H1 (cell line): ENCODE data around the gene HOTAIR. TPM values are rescaled to one million over a fixed set of nuclear protein-coding genes. Genes with fewer than 3 reads are reported as not detected.
A peak's percentile ranks its signal among the peaks of the same experiment; 100 is the strongest.

Experiments used
- CTCF ChIA-PET: fragments of 300-600 bp; sonication (Branson Sonifier 250); formaldehyde crosslinking; loops from one replicate; lab custom pipeline; 2021; ENCODE audit not compliant: partially characterized antibody; lab: Charles Lee
- POLR2A ChIA-PET: fragments of 300-600 bp; sonication (Branson Sonifier 250); formaldehyde crosslinking; loops from one replicate; lab custom pipeline; 2021; ENCODE audit warnings: inconsistent platforms; ENCODE audit not compliant: partially characterized antibody; lab: Charles Lee
- DNase-seq, 2 experiments: peaks; one replicate each; pipeline versions ENCODE4 v3.0.0 to v3.0.0-alpha.2; 2010 to 2022; ENCODE audit warnings: low spot score in 2 of 2, low read depth in 1 of 2, mixed read lengths in 1 of 2
- FAIRE-seq: peaks from 2 replicates; lab custom pipeline; 2011; peaks lifted over from hg19 to GRCh38; lab: Jason Lieb, UNC
- H2AFZ ChIP-seq: 2 replicates; pipeline ENCODE4 v1.8.1; 2012; ENCODE audit warnings: low read length, inconsistent platforms
- H2AK5ac ChIP-seq: 2 replicates; pipeline ENCODE4 v1.6.1; 2013; ENCODE audit warnings: low read depth, low read length
- H2BK120ac ChIP-seq: replicated peaks from 2 replicates; pipeline ENCODE3; 2013; ENCODE audit warnings: low read depth, low read length, inconsistent platforms
- H2BK12ac ChIP-seq: 2 replicates; pipeline ENCODE4 v1.6.1; 2013; ENCODE audit warnings: low read depth, low read length
- H2BK15ac ChIP-seq: 2 replicates; pipeline ENCODE4 v1.6.1; 2013; ENCODE audit warnings: low read length
- H2BK20ac ChIP-seq: 2 replicates; pipeline ENCODE4 v1.6.1; 2013; ENCODE audit warnings: low read length
- H2BK5ac ChIP-seq: 2 replicates; pipeline ENCODE4 v1.6.1; 2013; ENCODE audit warnings: low read depth, low read length
- H3K14ac ChIP-seq: 2 replicates; pipeline ENCODE4 v1.6.1; 2013; ENCODE audit warnings: inconsistent platforms; ENCODE audit not compliant: insufficient read length
- H3K18ac ChIP-seq: 2 replicates; pipeline ENCODE4 v1.6.1; 2013; ENCODE audit warnings: low read length; ENCODE audit errors: extremely low read depth
- H3K23ac ChIP-seq: 2 replicates; pipeline ENCODE4 v1.6.1; 2013; ENCODE audit warnings: inconsistent platforms; ENCODE audit not compliant: insufficient read length
- H3K23me2 ChIP-seq: 2 replicates; pipeline ENCODE4 v1.6.1; 2013; ENCODE audit warnings: low read depth, low read length
- H3K27ac ChIP-seq: 2 replicates; pipeline ENCODE4 v1.6.1; 2011; ENCODE audit warnings: low read depth, low read length, inconsistent platforms
- H3K27me3 ChIP-seq, 4 experiments: replicated peaks in 1 of 4; 1 replicate in 1 of 4; 2 replicates in 3 of 4; pipeline versions ENCODE4 v1.6.1 to v1.8.1; 2011 to 2013; ENCODE audit warnings: low read length in 3 of 4, mild to moderate bottlenecking in 3 of 4, inconsistent platforms in 2 of 4, mixed read lengths in 2 of 4, moderate library complexity in 1 of 4; ENCODE audit not compliant: control insufficient read depth in 3 of 4, insufficient read depth in 3 of 4; ENCODE audit errors: extremely low read depth in 1 of 4
- H3K36me3 ChIP-seq, 4 experiments: 2 replicates each; pipeline versions ENCODE4 v1.6.1 to v1.8.1; 2011 to 2013; ENCODE audit warnings: mild to moderate bottlenecking in 4 of 4, low read length in 3 of 4, moderate library complexity in 2 of 4, control low read depth in 1 of 4, inconsistent platforms in 1 of 4; ENCODE audit not compliant: insufficient read depth in 4 of 4, control insufficient read depth in 2 of 4
- H3K4ac ChIP-seq: replicated peaks from 2 replicates; pipeline ENCODE3; 2013; ENCODE audit warnings: low read length, low read depth, mixed read lengths, inconsistent platforms; ENCODE audit not compliant: insufficient read length
- H3K4me1 ChIP-seq, 4 experiments: replicated peaks in 1 of 4; 1 replicate in 1 of 4; 2 replicates in 3 of 4; pipeline versions ENCODE4 v1.6.1 to v1.8.1; 2011 to 2013; ENCODE audit warnings: low read length in 3 of 4, inconsistent platforms in 2 of 4, mixed read lengths in 1 of 4; ENCODE audit not compliant: insufficient read depth in 4 of 4, control insufficient read depth in 3 of 4
- H3K4me2 ChIP-seq, 2 experiments: 2 replicates each; pipeline versions ENCODE4 v1.6.1 to v1.8.1; 2011 to 2013; ENCODE audit warnings: low read depth in 2 of 2, low read length in 2 of 2, control low read depth in 1 of 2, inconsistent platforms in 1 of 2, mild to moderate bottlenecking in 1 of 2; ENCODE audit not compliant: insufficient read depth in 1 of 2
- H3K4me3 ChIP-seq, 4 experiments: fragments of 200-600, 300-600 bp in 1 of 4; sonication (generic), shearing (Covaris generic), sonication (Bioruptor Twin) in 1 of 4; 2 replicates each; pipeline versions ENCODE4 v1.5.1 to v1.8.1; 2011 to 2016; ENCODE audit warnings: low read length in 4 of 4, low read depth in 3 of 4, control low read depth in 2 of 4, inconsistent platforms in 2 of 4, mild to moderate bottlenecking in 2 of 4, mixed read lengths in 1 of 4, moderate library complexity in 1 of 4; ENCODE audit not compliant: insufficient read depth in 2 of 4; ENCODE audit errors: extremely low read depth in 1 of 4
- H3K56ac ChIP-seq: replicated peaks from 2 replicates; pipeline ENCODE3; 2013; ENCODE audit warnings: low read depth, mild to moderate bottlenecking, mixed read lengths, low read length, inconsistent platforms; ENCODE audit not compliant: insufficient read length
- H3K79me1 ChIP-seq: 2 replicates; pipeline ENCODE4 v1.6.1; 2013; ENCODE audit warnings: low read depth, low read length, control low read depth
- H3K79me2 ChIP-seq, 2 experiments: 2 replicates each; pipeline versions ENCODE4 v1.6.1 to v1.8.1; 2012 to 2013; ENCODE audit warnings: low read length in 2 of 2, mild to moderate bottlenecking in 2 of 2, inconsistent platforms in 1 of 2; ENCODE audit not compliant: insufficient read depth in 2 of 2, control insufficient read depth in 1 of 2
- H3K9ac ChIP-seq, 4 experiments: replicated peaks in 1 of 4; 1 replicate in 1 of 4; 2 replicates in 3 of 4; pipeline versions ENCODE4 v1.6.1 to v1.8.1; 2011 to 2013; ENCODE audit warnings: low read depth in 3 of 4, low read length in 3 of 4, control low read depth in 2 of 4, mild to moderate bottlenecking in 2 of 4, moderate library complexity in 2 of 4, inconsistent platforms in 1 of 4; ENCODE audit errors: extremely low read depth in 1 of 4
- H3K9me3 ChIP-seq, 2 experiments: 2 replicates each; pipeline versions ENCODE4 v1.6.1 to v1.8.1; 2012 to 2013; ENCODE audit warnings: mild to moderate bottlenecking in 2 of 2, moderate library complexity in 2 of 2, control low read depth in 1 of 2, inconsistent platforms in 1 of 2, low read depth in 1 of 2, low read length in 1 of 2, mixed read lengths in 1 of 2; ENCODE audit not compliant: insufficient read depth in 2 of 2
- H4K20me1 ChIP-seq, 2 experiments: replicated peaks in 1 of 2; 2 replicates each; pipeline versions ENCODE3 to v1.8.1; 2011 to 2013; ENCODE audit warnings: inconsistent platforms in 2 of 2, low read length in 2 of 2, mild to moderate bottlenecking in 1 of 2; ENCODE audit not compliant: insufficient read depth in 2 of 2, control insufficient read depth in 1 of 2
- H4K5ac ChIP-seq: 2 replicates; pipeline ENCODE4 v1.6.1; 2013; ENCODE audit warnings: low read length, low read depth, mixed read lengths, inconsistent platforms; ENCODE audit not compliant: insufficient read length
- H4K8ac ChIP-seq: 2 replicates; pipeline ENCODE4 v1.8.0; 2013; ENCODE audit warnings: mild to moderate bottlenecking, moderate library complexity, low read length, inconsistent platforms; ENCODE audit not compliant: insufficient read depth; ENCODE audit errors: extremely low read depth
- H4K91ac ChIP-seq: replicated peaks from 2 replicates; pipeline ENCODE3; 2013; ENCODE audit warnings: low read length, mixed read lengths, inconsistent platforms; ENCODE audit not compliant: insufficient read length
- EZH2 ChIP-seq: fragments of 200-600 bp; sonication (generic); IDR thresholded peaks from 2 replicates; pipeline ENCODE4 v1.7.1; 2012; ENCODE audit warnings: low read depth, mild to moderate bottlenecking, moderate library complexity, low read length, inconsistent platforms; ENCODE audit not compliant: severe bottlenecking
- SUZ12 ChIP-seq: fragments of 200-600 bp; sonication (generic); IDR thresholded peaks from 2 replicates; pipeline ENCODE4 v1.6.1; 2012; ENCODE audit warnings: mild to moderate bottlenecking, inconsistent platforms, low read length, moderate library complexity, mixed read lengths
- TAF7 ChIP-seq: optimal IDR thresholded peaks from 2 replicates; pipeline ENCODE3; 2011; ENCODE audit warnings: low read depth, mild to moderate bottlenecking, inconsistent platforms, low read length, moderate library complexity, borderline replicate concordance
- WGBS, 2 experiments: shearing (Covaris generic) in 1 of 2; methylation state at CpG; one replicate each; pipeline versions ENCODE4 v1.1.6 to v1.1.7; 2013 to 2015; ENCODE audit warnings: low lambda C conversion rate in 2 of 2, mixed read lengths in 2 of 2, inconsistent platforms in 1 of 2, low coverage in 1 of 2, missing lambda C conversion rate in 1 of 2; ENCODE audit not compliant: insufficient replicate concordance in 2 of 2, insufficient coverage in 1 of 2, insufficient read length in 1 of 2; ENCODE audit errors: extremely low coverage in 1 of 2, missing lambda C conversion rate in 1 of 2; 5-methylcytosine and 5-hydroxymethylcytosine counted together
- polyA plus RNA-seq, 7 experiments: library from polyadenylated mRNA; depleted of rRNA in 3 of 7; stranded (reverse) in 5 of 7; unstranded in 2 of 7; fragments of >200 nt in 5 of 7; fragments of 200-250 nt in 2 of 7; gene quantifications; 1 replicate in 5 of 7; 2 replicates in 1 of 7; 4 replicates in 1 of 7; pipeline versions ENCODE4 v1.2.1 to v1.2.3, GENCODE V29; 2011 to 2013; ENCODE audit warnings: missing spikeins in 2 of 7, mixed read lengths in 2 of 7
- total RNA-seq: library from RNA; stranded (reverse); fragmentation: NEBNext Ultra II Directional; extraction: Animal tissue kit (Norgen Biotek cat#: 25700); gene quantifications from 2 replicates; pipeline ENCODE4 v1.2.1, GENCODE V29; 2021

HOTAIR gene
- total and polyA plus RNA-seq, 2 of the 8 experiments (the other 6 are each of a cell fraction or from before 2014, with no cell fraction given) = not detected

GRCh38 chr12:53942467-53942997 is 32.2 kb downstream of the HOTAIR start:
- FAIRE-seq (no peak), DNase-seq (no peak)
- Histone ChIP-seq H3K23me2 (no peaks in the 10 kb centered on the region), H3K27me3 (peaks cover 89 to 100% (median 97%) of the 10 kb centered on the region in 4 experiments), H2BK120ac (no peak overlapping the region), H3K9me3 (no peaks in the 10 kb centered on the region), H3K18ac (no peak overlapping the region), H3K4me2 (no peak overlapping the region), H2AK5ac (no peak overlapping the region), H3K27ac (no peak overlapping the region), H3K56ac (no peak overlapping the region), H2BK5ac (no peak overlapping the region), H4K8ac (no peak overlapping the region), H3K4me3 (no peak overlapping the region), H3K79me1 (no peaks in the 10 kb centered on the region), H3K79me2 (no peaks in the 10 kb centered on the region), H3K14ac (no peak overlapping the region), H3K36me3 (peaks cover 0 to 4% (median 0%) of the 10 kb centered on the region in 4 experiments; a peak in 1 of 8 replicates), H4K5ac (no peak overlapping the region), H4K91ac (no peak overlapping the region), H2AFZ (no peak overlapping the region), H2BK15ac (no peak overlapping the region), H3K4me1 (peaks cover 0 to 6% (median 5%) of the 10 kb centered on the region in 4 experiments; a peak in 4 of 7 replicates), H4K20me1 (peaks cover 12 to 25% of the 10 kb centered on the region in 2 experiments), H3K23ac (no peak overlapping the region), H3K4ac (no peak overlapping the region), H2BK12ac (no peak overlapping the region), H2BK20ac (no peak overlapping the region), H3K9ac (no peak overlapping the region)
- POLR2A ChIA-PET = interaction anchor here (1.5 kb wide), 1 partner anchor 19 kb away, joined by 3 read pairs; no protein-coding TSS in a partner anchor
- 40% methylated on average over 2 of the region's 2 CpGs; no CpG with 5 or more reads in 1 of the 2 experiments for WGBS, 2 experiments
- TF ChIP-seq TAF7 (no peak), SUZ12 (peak; percentile 60), EZH2 (peak; percentile 30)
- CTCF ChIA-PET = interaction anchor here (0.6 to 1.6 kb wide), 3 partner anchors 12 to 150 kb away, joined by 3 to 4 read pairs (median 3); no protein-coding TSS in a partner anchor
